Esophagus (tissue), 2 donors: Measurements from ENCODE around the gene CD320. TPM values are rescaled to one million over a fixed set of nuclear protein-coding genes. Genes with fewer than 3 reads are reported as not detected.
"Not testable (repeated sequence)": the region's sequence is repeated elsewhere in the genome, so short reads cannot be mapped to it uniquely, and the experiment has no call there.

Experiments used
- H3K27ac ChIP-seq, 2 donors: one replicate each; pipeline ENCODE4 v1.5.1; 2013; ENCODE audit warnings: low read depth in 2 of 2, mild to moderate bottlenecking in 2 of 2, inconsistent platforms in 1 of 2, low read length in 1 of 2, moderate library complexity in 1 of 2
- H3K27me3 ChIP-seq, 2 donors: one replicate each; pipeline ENCODE4 v1.6.1; 2013; ENCODE audit warnings: low read length in 2 of 2, control low read depth in 1 of 2, mild to moderate bottlenecking in 1 of 2; ENCODE audit not compliant: insufficient read depth in 2 of 2, control insufficient read depth in 1 of 2
- H3K36me3 ChIP-seq, 2 donors: one replicate each; pipeline ENCODE4 v1.6.1; 2013; ENCODE audit warnings: low read length in 1 of 2; ENCODE audit not compliant: control insufficient read depth in 2 of 2, insufficient read depth in 2 of 2
- H3K4me1 ChIP-seq, 2 donors: one replicate each; pipeline ENCODE4 v1.6.1; 2013; ENCODE audit warnings: low read length in 1 of 2; ENCODE audit not compliant: control insufficient read depth in 2 of 2, insufficient read depth in 2 of 2
- H3K4me3 ChIP-seq, 2 donors: one replicate each; pipeline ENCODE4 v1.5.1; 2013; ENCODE audit warnings: low read length in 2 of 2, mild to moderate bottlenecking in 2 of 2, low read depth in 1 of 2, moderate library complexity in 1 of 2
- H3K9me3 ChIP-seq, 2 donors: one replicate each; pipeline ENCODE4 v1.6.1; 2013; ENCODE audit warnings: mild to moderate bottlenecking in 2 of 2, low read depth in 1 of 2, low read length in 1 of 2, moderate library complexity in 1 of 2; ENCODE audit not compliant: control insufficient read depth in 2 of 2, insufficient read depth in 1 of 2
- WGBS, 2 donors: extraction: QIAGEN DNeasy Blood & Tissue Kit; methylation state at CpG; one replicate each; pipeline ENCODE4 v1.1.7; 2013; 5-methylcytosine and 5-hydroxymethylcytosine counted together
- polyA plus RNA-seq, 2 donors: library from polyadenylated mRNA; stranded (reverse); fragments of 200-250 nt; gene quantifications; one replicate each; pipeline ENCODE4 v1.2.3, GENCODE V29; 2013
- donor health status: healthy with polysubstance abuse.
- donor health status: Bipolar disorder and iron deficiency.

CD320 gene
- polyA plus RNA-seq, 2 donors = 9.4 to 17.9 TPM

DNA sequence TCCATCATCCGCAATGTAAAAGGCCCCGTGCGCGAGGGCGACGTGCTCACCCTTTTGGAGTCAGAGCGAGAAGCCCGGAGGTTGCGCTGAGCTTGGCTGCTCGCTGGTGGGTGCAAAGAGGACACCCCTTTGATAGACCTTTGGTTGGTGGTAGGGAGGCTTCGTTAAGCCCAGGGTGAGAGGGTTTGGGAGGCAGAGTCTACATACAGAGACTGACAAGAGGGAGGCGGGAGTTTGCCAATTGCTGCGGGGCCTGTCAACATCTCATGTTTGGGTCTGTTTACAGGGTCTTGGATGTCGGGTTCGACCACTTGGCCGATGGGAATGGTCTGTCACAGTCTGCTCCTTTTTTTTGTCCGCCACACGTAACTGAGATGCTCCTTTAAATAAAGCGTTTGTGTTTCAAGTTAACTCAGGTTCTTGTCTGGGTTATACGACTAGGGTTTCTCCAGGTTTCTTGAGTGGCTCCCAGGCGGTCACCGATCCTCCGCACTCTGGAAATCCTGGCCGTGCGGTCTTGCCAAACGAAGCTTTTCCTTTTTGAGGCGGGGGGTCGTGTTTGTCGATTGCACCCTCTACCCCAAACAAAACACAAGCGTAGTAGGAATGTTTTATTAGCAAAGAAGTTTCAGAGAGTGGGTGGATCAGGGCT, 14.0 kb upstream of the CD320 start:
- 11 to 12% methylated on average over 27 to 30 of the region's 30 CpGs for WGBS, 2 donors
- H3K27ac ChIP-seq = peak overlapping the region; percentile 87 to 95
- H3K27me3 ChIP-seq = no peaks in the 10 kb centered on the region
- H3K4me3 ChIP-seq = peak overlapping the region; percentile 91 to 94
- peaks cover 2 to 13% of the 10 kb centered on the region in 2 donors for H3K36me3 ChIP-seq
- H3K9me3 ChIP-seq = peaks cover 0 to 7% of the 10 kb centered on the region in 2 donors
- H3K4me1 ChIP-seq = peaks cover 2 to 13% of the 10 kb centered on the region in 2 donors

DNA sequence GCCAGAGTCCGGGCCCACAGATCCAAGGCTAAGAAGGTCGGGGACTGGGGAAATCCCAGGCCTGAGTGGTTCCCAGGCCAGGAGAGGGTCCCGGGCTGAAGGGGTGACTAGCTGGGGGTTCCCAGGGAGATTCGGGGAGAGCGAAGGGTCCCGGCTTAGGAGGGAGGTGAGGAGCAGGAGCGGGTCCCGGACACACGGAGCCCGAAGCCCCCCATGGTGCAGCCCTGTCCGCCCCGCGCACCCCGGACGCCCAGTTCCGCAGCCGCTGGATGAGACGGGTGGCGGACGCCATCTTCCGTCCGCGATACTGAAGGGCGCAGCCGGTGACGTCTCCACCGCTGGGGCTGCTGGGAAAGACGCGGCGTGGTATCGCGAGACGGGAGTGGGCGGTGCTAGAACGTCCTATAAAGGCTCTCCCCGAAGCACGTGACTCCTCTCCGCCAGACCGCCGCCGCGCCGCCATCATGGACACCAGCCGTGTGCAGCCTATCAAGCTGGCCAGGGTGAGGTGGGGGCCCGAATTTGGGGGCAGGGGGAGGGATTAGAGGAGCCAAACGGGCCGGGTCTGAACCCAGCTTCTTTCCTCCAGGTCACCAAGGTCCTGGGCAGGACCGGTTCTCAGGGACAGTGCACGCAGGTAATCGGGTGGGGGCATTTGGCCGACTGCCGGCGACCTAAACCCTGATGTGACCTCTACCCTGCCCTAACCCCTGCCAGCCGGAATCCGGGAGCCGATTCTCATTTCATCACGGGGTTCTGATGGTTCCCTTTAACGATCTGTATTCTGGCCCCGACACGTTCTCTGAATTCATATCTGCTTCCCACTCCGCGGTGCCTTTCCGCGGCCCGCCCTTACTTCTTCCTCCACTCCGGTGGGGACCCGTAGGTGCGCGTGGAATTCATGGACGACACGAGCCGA, 13.2 kb upstream of the CD320 start, which contains the start of the genes NDUFA7 and RPS28:
Gene NDUFA7 (minus strand): TSS at position 309 of the 919 bp plus-strand sequence. CDS start 17 bp downstream, at position 292.
Gene RPS28 (plus strand): TSS at position 430 of the 919 bp plus-strand sequence. CDS start 35 bp downstream, at position 465.
- Histone ChIP-seq H3K27ac (peak within 1 kb of the TSS; percentile 92 to 95), H3K4me1 (peaks cover 2 to 13% of the 10 kb centered on the region in 2 donors), H3K9me3 (peaks cover 0 to 2% of the 10 kb centered on the region in 2 donors), H3K4me3 (peak within 1 kb of the TSS; percentile 91 to 94), H3K36me3 (peaks cover 2 to 14% of the 10 kb centered on the region in 2 donors), H3K27me3 (no peaks in the 10 kb centered on the region)
- WGBS, 2 donors = 0 to 1% methylated on average over 64 to 72 of the region's 72 CpGs

DNA sequence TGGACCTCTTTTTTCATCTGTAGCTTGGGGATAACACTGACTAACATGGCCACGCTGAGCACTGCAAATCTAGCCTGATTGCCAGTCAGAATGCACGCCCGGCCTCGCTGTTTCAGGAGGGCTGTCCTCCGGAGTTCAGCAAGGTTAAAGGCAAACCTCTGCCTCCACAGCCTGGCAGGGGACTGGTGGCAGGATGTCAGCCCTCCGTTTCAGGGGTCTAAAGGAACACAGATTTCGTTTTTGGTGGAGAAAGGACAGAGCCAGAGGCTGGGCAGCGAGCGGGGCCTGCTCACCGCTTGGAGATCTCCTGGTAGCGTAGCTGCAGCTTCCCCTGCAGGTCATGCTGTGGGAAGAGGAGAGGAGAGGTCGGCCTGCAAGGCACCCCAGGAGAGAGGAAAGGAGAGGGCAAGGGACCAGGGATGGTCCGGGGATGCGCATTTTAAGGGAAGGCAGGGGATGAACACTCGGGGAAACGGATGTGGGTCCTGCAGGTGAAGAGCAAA, 12.5 kb upstream of the CD320 start:
- WGBS, 2 donors = 1 to 2% methylated on average over 16 of the region's 16 CpGs
- peak overlapping the region; percentile 92 to 95 for H3K27ac ChIP-seq

DNA sequence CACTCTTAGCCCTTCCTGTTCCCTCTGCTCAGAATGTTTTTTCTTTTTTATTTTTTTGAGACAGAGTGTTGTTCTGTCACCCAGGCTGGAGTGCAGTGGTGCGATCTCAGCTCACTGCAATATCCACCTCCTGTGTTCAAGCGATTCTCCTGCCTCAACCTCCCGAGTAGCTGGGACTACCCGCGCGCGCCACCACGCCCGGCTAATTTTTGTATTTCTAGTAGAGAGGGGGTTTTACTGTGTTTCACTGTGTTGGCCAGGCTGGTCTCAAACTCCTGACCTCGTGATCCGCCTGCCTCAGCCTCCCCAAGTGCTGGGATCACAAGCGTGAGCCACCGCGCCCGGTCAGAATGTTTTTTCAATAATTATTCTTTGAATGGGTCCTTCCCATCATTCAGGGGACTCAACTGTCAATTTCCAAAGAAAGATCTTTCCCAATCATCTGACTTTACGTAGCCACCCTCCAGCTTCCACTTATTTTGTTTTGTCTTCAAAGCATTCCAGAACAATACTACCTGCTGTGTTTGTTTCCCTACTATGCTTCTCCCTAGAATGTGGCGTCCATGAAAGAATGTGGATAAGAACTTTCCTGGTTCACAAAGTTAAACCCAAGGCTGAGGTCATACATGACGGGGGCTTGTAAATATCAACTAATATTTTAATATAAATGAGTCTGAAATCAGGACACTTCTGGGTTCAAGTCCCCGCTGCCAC, 11.8 kb upstream of the CD320 start:
- H3K27me3 ChIP-seq = no peaks in the 10 kb centered on the region
- peak overlapping the region in 1 of 2 donors; percentile 91 for H3K4me3 ChIP-seq
- H3K9me3 ChIP-seq = peaks cover 0 to 2% of the 10 kb centered on the region in 2 donors
- 79 to 82% methylated on average over 19 of the region's 19 CpGs for WGBS, 2 donors
- peaks cover 5 to 16% of the 10 kb centered on the region in 2 donors for H3K36me3 ChIP-seq
- H3K27ac ChIP-seq = no peak overlapping the region
- H3K4me1 ChIP-seq = peaks cover 2 to 12% of the 10 kb centered on the region in 2 donors

More for the DNA sequence above, 12.5 kb upstream of the CD320 start:
- Histone ChIP-seq H3K4me1 (peaks cover 2 to 13% of the 10 kb centered on the region in 2 donors), H3K36me3 (peaks cover 2 to 15% of the 10 kb centered on the region in 2 donors), H3K9me3 (peaks cover 0 to 2% of the 10 kb centered on the region in 2 donors), H3K27me3 (no peaks in the 10 kb centered on the region), H3K4me3 (peak overlapping the region; percentile 91 to 94)

DNA sequence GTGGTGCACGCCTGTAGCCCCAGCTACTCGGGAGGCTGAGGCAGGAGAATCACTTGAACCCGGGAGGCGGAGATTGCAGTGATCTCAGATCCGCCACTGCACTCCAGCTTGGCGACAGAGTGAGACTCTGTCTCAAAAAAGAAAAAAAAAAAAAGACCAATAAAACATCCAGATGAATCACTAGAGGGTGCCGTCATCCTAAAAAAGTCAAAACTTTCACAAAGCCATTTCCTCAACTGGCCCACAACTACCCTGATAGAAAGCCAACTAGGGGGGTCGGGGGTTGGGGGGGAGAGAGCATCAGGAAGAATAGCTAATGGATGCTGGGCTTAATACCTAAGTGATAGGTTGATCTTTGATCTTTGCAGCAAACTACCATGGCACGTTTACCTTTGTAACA, 10.7 kb upstream of the CD320 start:
- H3K4me3 ChIP-seq, H3K9me3 ChIP-seq, H3K27ac ChIP-seq, H3K4me1 ChIP-seq, H3K27me3 ChIP-seq: not testable (repeated sequence)
- H3K36me3 ChIP-seq = peaks cover 5 to 14% of the 10 kb centered on the region in 2 donors
- WGBS, 2 donors = 77 to 81% methylated on average over 9 of the region's 9 CpGs

DNA sequence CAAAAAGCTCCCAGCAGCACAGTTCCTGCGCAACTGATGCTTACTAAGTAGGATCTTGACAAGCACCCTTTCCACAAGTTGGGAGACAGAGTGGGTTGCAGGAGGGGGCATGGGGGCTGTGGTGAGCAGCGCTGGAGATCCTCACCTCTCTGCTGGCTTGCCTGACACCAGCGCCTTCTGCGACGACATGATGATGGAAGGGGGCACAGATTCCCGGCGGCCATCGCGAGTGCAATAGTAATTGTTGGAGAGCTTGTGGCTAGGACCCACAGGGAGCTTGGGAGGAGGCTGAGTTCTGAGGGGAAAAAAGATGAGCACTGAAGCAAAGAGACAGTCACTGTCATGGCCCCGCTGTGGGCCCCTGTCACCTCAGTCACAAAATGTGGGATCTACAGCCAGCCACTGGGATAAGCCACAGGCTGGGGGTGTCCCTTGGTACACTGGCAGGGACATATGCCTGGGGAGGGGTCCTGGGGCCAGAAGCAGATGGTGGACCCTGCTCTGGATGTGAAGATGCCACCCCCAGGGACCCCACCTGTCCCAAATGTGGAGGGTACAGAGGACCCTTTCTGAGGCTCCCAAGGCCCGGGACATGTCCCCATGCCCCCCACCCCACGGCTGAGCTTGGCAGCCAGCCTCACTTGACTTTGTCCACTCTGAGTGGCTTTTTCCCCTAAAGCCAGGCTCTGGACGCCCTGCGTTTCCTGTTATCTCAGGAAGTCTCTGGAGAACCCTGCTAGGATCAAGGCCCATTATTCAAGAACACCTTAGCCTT, 8.4 kb upstream of the CD320 start:
- Histone ChIP-seq H3K27ac (no peak overlapping the region), H3K4me1 (no peaks in the 10 kb centered on the region), H3K27me3 (no peaks in the 10 kb centered on the region), H3K9me3 (no peaks in the 10 kb centered on the region), H3K4me3 (no peak overlapping the region), H3K36me3 (peaks cover 4 to 6% of the 10 kb centered on the region in 2 donors)
- 84 to 86% methylated on average over 14 of the region's 14 CpGs for WGBS, 2 donors

DNA sequence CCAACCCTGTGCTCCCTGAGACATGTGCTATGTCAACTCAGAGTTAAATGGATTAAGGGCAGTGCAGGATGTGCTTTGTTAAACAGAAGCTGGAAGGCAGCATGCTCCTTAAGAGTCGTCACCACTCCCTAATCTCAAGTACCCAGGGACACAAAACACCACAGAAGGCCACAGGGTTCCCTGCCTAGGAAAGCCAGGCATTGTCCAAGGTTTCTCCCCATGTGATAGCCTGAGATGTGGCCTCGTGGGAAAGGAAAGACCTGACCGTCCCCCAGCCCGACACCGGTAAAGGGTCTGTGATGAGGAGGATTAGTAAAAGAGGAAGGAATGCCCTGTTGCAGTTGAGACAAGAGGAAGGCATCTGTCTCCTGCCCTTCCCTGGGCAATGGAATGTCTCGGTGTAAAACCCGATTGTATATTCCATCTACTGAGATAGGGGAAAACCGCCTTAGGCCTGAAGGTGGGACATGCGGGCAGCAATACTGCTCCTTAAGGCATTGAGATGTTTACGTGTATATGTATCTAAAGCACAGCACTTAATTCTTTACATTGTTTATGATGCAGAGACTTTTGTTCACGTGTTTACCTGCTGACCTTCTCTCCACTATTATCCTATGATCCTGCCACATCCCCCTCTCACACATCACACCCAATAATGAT, 7.0 kb upstream of the CD320 start:
- not testable (repeated sequence) for H3K4me1 ChIP-seq, H3K27ac ChIP-seq, H3K9me3 ChIP-seq, H3K4me3 ChIP-seq, H3K27me3 ChIP-seq
- WGBS, 2 donors = 86 to 87% methylated on average over 11 of the region's 11 CpGs
- H3K36me3 ChIP-seq = peaks cover 4 to 14% of the 10 kb centered on the region in 2 donors

DNA sequence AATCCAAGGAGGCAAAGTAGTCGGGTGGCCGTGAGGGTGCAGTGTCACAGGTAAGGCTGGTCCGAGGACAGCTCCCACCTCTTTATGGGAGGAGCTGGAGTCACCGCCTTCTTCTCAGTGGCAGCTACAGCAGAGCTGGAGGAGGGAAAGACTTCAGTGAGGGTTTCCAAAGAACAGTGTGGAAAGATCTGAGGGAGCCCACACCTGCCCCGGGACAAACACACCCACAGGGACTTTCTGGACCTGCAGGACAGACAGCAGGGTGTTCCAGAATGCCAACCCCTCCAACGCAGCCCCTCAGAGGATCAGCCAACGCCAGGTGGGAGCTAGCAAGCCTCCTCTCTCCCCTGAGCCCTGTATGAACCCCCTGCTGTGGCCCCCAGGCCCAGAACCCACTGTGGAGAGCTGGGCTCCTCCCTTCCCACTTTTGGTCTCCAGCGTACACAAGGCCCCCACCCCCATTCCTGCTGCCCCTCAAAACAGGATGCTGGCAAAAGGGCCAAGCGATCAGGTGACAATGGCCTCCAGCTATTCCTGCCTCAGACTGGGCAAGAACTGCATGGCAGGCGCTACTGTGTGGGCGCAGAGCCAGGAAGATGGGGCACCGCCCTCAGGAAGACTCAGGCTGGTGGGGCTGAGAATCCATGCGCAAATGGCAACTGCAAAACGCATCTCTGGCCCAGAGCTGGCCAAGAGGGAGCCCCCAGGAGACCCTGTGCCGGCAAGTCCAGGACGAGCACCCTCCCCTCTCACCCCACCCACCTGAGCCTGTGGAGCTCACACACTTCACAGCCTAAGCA, 3.5 kb upstream of the CD320 start:
- H3K36me3 ChIP-seq = peaks cover 4 to 17% of the 10 kb centered on the region in 2 donors
- 56 to 62% methylated on average over 16 of the region's 16 CpGs for WGBS, 2 donors

More for the DNA sequence above, 3.5 kb upstream of the CD320 start:
- peak overlapping the region in 1 of 2 donors; percentile 48 for H3K27ac ChIP-seq
- H3K4me1 ChIP-seq = peaks cover 0 to 12% of the 10 kb centered on the region in 2 donors
- H3K27me3 ChIP-seq = no peaks in the 10 kb centered on the region
- H3K4me3 ChIP-seq = no peak overlapping the region
- H3K9me3 ChIP-seq = peaks cover 0 to 1% of the 10 kb centered on the region in 2 donors
